Activated T-cell treated with anti-CD3 and anti-CD28 coated beads for 48 hours (primary cell): ENCODE measurements around the gene YPEL4.

Experiments used
- DNase-seq: peaks from one replicate; pipeline ENCODE4 v3.0.0-alpha.2; 2020; ENCODE audit warnings: low read depth

The YPEL4 gene

DNA sequence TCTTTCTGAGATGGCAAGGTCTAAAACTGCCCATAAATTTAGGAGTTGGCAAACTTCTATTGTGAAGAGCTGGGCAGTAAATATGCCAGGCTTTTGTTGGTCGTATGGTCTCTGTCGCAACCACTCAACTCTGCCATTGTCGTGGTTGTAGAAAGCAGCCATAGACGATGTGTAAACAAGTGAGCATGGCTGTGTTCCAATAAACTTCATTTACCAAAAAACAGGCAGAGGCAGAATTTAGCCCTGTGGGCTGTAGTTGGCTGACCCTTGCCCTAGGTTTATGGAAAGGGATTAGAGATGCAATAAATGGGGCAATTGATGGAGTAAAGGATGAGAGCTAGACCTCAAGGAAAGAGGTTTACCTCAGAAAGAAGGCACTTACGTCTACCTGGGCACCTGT, 17.6 kb downstream of the YPEL4 start:
- DNase-seq: no peak

DNA sequence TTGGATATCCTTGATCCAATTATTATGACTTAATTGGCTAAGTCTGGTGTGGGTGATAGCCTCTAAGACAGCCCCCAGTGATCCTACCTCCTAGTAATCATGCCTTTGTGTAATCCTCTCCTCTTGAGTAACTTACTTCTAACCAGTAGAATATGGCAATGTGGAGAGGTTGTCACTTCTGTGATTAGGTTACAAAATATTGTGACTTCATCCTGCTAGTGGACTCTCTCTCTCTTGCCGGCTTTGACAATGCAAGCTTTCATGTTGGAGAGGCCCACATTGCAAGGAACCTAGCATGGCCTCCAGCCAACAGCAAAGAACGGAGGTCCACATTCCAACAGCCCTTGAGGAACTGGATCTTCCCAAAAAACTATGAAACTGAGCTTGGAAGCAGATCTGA, 19.5 kb downstream of the YPEL4 start:
- DNase-seq: no peak

DNA sequence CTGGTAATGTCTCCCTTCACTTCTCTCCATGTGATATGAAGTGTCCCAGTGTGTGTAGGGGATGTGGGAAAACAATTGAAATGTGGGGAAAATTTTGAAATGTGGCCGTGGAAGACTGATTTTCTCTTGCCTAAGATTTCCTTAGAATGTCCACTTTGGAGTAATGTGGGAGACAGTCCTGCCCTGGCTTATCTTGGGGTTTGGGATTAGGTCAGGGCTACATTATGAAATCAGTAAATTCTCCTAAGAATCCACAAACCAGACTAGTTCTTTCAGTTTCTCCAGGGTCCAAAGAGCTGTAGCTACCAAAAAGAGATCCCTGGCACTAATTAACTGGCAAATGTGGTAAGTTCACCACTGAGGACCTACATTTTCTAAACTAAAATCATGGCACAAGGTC, 22.8 kb downstream of the YPEL4 start:
- no peak for DNase-seq

DNA sequence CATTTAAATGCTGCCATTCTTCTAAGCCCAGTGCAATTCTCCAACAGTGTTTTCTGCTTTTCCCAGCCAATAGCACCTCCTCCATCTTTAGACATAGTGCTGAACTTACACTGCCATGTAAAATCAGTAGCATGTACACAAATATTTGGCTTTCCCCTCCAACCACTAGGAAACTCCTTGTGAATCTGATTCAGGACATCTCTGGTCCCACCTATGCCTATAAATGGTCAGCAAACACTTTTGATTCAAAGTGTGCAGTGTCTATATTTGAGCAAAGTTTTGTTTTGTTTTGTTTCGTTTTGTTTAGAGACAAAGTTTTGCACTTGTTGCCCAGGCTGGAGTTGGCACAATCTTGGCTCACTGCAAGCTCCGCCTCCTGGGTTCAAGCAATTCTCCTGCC, 24.8 kb downstream of the YPEL4 start:
- no peak for DNase-seq

DNA sequence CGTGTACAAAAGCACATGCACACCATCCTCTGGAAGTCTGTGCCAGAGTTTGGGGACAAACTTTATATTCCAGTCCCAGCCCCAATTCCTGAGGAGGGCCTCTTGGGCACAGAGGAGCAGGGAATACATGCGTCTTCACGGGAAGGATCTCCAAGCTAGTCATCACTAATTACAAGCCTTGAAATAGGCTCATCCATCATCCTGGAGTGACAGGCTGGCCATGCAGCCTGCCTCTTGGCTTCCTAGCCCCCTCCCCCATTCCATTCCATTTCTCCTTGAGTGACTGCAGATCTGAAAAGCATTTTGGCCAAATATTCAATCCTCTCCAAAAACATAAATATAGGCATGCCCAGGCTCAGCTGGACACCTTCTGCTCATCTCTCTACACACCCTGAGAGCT, 27.4 kb downstream of the YPEL4 start:
- DNase-seq: no peak

DNA sequence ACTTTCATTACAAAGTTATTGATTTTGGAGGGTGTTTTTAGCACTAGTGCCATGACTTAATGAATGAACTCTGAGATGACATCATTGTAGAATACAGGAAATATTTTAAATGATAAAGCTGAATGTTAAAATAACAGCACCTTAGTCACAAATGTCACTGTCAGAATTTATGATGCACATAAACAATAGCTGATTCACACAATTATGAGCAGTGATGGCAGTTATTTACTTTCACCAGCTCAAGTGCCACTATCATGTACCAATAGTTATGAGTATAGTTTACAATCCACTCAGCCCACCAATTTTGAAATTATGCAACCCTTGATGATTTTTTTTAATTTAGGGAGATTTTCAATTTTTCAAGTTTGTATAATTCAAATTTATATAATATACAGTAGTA, 29.2 kb downstream of the YPEL4 start:
- DNase-seq: no peak

DNA sequence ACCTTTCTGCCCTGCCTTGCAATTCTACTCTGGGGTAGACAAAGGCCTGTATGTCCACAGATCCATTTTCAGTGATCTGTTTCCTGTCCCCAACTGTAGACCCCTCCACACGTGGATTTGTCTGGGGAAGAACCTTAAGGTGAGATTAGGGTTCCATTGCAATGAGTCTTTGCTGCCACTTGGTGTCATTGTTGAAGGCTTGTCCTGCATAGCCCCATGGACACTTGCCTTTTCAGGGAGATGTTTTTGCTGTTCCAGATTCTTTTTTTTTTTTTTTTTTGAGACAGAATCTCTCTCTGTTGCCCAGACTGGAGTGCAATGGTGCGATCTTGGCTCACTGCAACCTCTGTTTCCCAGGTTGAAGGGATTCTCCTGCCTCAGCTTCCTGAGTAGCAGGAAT, 30.4 kb downstream of the YPEL4 start:
- DNase-seq: no peak

DNA sequence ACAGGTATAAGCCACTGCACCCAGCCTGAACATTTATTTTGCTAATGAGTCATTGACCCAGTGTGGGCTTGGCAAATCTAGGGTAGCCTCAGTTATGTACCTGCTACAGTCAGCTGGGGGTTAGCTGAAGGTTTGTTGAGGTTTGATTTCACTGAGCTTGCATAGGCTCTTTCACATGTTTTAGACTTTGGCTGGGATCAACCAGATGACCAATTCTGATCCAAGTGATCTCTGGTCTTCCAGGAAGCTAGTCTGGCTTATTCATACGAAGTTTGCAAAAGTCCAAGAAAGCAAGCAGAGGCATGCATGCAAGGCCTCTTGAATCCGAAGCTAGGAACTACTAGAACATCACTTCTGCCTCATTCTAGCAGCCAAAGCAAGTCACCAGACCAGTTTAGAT, 31.3 kb downstream of the YPEL4 start:
- no peak for DNase-seq

DNA sequence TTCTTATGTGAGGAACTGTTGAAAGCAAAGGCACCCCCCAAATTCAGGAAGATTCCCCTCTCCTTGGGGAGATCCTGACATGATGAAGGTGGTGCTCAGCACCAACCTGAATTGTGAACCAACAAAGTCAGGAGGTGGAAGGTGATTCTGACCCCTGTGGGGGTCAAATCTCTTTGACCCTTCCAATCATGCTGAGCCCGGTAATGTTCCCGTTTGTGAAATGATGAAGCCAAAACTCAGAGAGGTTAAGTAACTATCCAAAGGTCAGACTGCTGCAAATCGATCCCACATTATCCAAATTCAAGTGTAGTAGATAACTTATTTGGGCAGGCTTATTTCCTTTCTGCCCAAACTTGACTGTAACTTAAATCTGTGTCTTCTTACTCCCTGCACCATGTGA, 33.1 kb downstream of the YPEL4 start:
- DNase-seq: no peak

DNA sequence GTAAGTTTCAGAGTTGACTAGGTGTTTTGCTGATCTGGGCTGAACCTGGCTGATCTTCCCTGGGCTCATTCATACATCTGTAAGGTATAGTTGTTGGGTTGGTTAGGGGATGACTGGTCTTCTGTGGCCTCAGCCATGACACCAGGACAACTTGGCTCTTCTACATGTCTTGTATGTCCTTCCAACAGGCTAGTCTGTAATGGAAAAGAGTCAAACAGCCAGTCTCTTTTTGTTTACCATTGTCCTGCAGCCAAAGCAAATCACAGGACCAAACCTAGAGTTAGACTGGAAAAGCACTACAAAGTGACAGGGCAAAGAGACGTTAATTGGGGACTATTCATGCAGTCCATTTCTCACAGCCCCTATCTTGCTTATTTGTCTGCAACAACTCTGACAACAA, 34.4 kb downstream of the YPEL4 start:
- no peak for DNase-seq

DNA sequence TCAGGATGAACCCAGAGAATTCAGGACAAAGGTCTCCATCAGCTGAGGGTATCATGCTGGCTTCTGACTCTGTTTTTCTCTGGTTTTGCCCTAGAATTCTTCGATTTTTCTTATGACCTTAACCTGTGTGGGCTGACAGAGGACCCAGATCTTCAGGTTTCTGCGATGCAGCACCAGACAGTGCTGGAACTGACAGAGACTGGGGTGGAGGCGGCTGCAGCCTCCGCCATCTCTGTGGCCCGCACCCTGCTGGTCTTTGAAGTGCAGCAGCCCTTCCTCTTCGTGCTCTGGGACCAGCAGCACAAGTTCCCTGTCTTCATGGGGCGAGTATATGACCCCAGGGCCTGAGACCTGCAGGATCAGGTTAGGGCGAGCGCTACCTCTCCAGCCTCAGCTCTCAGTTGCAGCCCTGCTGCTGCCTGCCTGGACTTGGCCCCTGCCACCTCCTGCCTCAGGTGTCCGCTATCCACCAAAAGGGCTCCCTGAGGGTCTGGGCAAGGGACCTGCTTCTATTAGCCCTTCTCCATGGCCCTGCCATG, 35.4 kb downstream of the YPEL4 start:
- no peak for DNase-seq

DNA sequence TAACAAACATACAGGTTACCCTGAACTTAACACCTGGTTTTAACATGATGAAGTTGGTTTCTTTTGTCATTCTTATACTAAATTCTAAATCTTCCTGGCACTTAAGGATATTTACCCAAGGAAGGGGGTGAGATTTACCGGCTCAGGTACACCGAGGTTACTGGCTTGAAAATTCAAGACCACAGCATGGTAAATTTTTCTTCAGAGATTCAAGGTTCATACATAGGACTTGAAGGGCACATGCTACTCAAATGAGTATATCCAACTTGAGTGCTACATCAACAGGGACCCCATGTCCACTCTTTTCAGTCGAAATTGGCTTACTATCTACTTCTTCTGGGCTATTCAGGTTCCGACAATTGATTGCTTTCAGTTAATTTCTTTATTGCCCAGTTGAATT, 39.5 kb downstream of the YPEL4 start:
- no peak for DNase-seq

DNA sequence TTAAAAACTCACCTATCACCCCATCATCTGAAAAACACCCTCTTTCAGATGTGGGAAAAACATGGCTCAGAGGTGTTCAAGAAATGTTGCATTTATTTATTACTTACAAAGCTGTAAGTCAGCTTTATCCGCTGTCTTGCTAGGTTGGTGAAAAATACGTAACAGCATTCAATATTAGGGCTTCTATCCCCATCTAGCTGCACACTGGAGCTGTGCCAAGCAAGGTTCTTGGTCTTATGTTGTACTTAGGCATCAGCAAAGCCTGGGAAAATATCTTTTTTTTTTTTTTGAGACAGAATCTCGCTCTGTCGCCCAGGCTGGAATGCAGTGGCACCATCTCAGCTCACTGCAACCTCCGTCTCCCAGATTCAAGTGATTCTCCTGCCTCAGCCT, 44.7 kb downstream of the YPEL4 start:
- DNase-seq: no peak

DNA sequence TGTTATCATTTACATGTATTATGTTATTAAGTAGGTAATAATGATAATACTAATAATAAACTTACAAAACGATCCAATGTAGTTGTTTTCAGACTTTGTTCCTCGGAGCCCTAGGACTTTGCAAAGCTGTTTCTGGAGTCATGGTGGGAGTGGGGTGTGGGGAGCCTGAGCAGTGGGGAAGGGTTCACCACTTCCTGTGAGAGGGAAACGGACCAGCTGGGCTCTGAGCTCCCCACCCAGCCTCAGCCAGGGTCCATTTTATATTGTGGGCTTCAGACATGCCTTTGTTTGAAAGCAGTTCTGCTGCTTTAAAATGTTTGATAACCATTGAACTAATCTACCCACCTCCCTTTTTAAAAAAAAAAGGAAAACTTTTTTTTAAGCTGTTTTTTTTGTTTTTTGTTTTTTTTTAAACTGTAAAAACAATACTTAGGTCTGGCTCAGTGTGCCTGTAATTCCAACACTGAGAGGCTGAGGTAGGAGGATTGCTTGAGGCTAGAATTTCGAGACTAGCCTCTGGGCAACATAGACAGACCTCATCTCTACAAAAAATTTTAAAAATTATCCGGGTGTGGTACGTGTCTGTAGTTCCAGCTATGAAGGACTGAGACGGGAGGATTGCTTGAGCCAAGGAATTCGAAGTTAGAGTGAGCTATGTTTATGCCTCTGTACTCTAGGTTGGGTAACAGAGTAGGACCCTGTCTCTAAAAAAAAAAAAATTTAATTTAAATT, 45.2 kb downstream of the YPEL4 start:
- no peak for DNase-seq

DNA sequence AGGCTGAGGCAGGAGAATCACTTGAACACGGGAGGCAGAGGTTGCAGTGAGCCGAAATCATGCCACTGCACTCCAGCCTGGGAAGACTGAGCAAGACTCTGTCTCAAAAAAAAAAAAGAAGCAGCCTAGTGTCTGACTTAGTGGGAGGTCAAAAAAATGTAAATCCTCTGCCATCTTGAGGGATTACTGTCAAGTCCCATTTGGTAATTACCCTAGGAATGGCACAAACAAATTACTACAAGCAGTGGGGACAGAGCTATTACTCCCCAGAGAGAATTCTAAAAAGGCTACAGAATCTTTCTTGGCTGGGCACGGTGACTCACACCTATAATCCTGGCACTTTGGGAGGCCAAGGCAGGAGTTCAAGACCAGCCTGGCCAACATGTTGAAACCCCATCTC, 48.4 kb downstream of the YPEL4 start:
- DNase-seq: no peak

DNA sequence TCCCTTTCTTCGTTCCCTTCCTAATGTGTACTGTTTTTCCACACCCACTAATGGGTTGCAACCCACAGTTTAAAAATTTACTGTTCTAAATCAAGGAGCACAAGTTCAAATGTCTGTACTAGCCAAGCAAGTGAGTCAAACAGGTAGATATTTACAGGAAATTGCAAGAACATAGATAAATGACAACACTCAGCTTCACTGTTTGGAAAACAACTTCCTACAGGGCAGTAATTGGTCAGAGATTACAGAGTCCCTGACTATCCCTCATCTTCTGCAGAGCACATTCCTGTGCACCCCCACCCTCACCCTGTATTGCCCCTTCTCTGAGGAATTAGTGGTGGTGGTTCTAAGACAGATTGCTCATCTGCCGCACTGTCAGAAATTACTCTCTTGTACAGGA, 50.3 kb downstream of the YPEL4 start:
- no peak for DNase-seq

DNA sequence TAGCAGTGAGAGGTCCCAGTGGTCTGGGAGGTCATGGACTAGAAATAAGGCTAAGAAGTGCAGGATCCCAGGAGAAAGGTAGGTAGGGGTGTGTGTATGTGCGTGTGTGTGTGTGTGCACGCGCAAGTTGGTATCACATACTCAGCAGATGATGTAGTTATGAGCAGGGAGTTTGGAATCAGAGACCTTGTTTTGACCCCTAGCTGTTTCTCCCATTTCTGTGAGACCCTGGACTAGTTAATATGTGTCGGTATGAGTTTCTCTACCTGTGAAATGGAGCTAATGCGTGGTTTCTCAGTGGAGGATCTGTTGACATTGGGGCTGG, 50.9 kb downstream of the YPEL4 start:
- DNase-seq: no peak

DNA sequence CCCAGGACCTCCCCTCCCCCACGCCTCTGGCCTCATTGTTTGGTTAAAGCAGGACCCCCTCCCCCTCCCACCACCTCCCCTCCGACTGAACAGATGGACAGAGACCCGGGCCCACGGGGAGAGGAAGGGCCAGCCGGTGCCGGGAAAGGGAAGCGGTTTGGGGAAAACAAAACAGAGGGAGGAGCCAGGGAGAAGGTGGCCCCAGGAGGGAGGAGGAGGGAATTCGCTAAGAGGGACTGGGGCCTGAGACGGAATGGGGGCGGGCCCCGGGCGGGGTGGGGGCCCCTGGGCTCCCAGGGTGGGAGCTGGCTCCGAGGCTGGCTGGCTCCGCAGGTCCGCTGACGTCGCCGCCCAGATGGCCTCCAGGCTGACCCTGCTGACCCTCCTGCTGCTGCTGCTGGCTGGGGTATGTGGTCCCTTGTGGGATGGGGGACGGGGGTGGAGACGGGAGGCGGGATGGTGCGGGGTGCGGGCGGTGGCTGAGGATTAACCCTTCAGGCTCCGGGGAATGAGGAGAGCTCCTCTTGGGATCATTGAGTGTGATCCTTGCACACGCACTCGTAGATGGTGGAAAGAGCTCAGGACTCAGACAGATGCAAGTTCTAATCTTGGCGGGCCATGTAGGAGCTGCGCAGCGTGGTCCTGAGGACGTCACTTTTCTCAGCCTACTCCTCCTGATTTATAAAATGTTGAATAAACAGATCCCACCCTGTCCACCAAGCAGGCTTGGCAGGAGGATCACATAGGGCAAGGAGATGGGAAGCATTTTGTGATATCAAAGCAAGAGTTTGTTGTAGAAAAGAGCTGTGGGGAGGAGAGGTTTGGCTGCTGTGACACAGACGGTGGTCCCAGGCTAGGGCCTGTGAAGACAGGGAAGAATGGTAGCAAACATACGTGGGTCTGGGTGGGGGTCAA, 51.5 kb downstream of the YPEL4 start:
- DNase-seq: no peak

DNA sequence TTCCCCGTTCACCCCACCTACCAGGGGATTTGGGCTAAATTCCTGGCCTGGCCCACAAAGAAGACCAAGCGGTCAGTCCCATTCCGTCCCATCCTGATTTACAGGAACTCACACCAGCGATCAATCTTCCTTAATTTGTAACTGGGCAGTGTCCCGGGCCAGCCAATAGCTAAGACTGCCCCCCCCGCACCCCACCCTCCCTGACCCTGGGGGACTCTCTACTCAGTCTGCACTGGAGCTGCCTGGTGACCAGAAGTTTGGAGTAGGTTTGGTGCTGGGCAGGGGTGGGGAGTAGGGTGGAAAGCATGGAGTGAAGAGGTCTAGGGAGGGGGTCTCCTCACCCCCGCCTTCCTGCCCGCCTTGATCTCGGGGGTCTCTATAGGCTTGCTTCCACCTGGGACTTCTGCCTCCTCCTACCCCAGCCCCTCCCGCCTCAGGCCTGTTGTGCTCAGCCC, 52.2 kb downstream of the YPEL4 start, which contains the start of gene SERPING1:
Gene SERPING1 (plus strand): TSS at position 225 of the 455 bp plus-strand sequence. CDS start 586 bp downstream, outside the sequence.
- no peak for DNase-seq

DNA sequence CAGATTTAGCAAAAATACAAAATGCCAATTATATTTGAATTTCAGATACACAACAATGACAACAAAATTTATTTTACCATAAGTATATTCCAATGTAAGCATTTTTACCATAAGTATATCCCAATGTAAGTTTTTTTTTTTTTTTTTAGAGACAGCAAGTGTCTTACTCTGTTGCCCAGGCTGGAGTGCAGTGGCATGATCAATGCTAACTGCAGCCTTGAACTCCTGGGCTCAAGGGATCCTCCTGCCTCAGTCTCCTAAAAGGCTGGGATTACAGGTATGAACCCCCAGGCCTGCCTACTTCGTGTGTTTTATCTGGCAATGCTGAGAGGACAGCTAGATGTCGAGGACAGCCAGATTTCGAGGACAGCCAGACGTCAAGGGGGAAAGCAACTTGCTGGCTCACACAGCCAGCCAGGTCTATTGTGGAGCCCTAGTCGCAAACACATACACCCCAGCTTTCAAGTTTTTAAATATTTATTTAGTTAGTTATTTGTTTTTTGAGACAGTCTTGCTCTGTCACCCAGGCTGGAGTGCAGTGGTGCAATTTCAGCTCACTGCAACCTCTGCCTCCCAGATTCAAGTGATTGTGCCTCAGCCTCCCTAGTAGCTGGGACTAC, 53.3 kb downstream of the YPEL4 start:
- DNase-seq: no peak
